Effector memory CD8-positive, alpha-beta T cell (primary cell): Measurements from ENCODE around the gene MUC3A.
"Not testable (repeated sequence)": the region's sequence is repeated elsewhere in the genome, so short reads cannot be mapped to it uniquely, and the experiment has no call there.

ENCODE experiments used
- ATAC-seq: fragments of 150-1000 bp; cut with Tn5 transposase; replicated peaks from 2 replicates; pipeline ENCODE4 v1.10.0; 2021; ENCODE audit warnings: mild to moderate bottlenecking, moderate library complexity
- DNase-seq, 3 experiments: peaks; one replicate each; pipeline ENCODE4 v3.0.0; 2021
- H3K27ac Mint-ChIP-seq, 2 donors: one replicate each; pipeline ENCODE4 v1.8.0; 2022; ENCODE audit warnings: mild to moderate bottlenecking in 2 of 2, mixed read lengths in 2 of 2, moderate library complexity in 2 of 2
- H3K27me3 Mint-ChIP-seq, 2 donors: one replicate each; pipeline ENCODE4 v1.8.0; 2022; ENCODE audit warnings: mixed read lengths in 2 of 2
- H3K36me3 Mint-ChIP-seq: one replicate; pipeline ENCODE4 v1.8.0; 2022; ENCODE audit warnings: mild to moderate bottlenecking, moderate library complexity, mixed read lengths; ENCODE audit not compliant: insufficient read depth
- H3K4me1 Mint-ChIP-seq, 2 donors: one replicate each; pipeline ENCODE4 v1.8.0; 2022; ENCODE audit warnings: low read depth in 2 of 2, mixed read lengths in 2 of 2
- H3K4me3 Mint-ChIP-seq, 2 donors: one replicate each; pipeline ENCODE4 v1.8.0; 2022; ENCODE audit warnings: mild to moderate bottlenecking in 2 of 2, mixed read lengths in 2 of 2, moderate library complexity in 2 of 2
- H3K9me3 Mint-ChIP-seq, 2 donors: one replicate each; pipeline ENCODE4 v1.8.0; 2022; ENCODE audit warnings: mixed read lengths in 2 of 2
- total RNA-seq, 9 experiments: gene quantifications; one replicate each; lab custom pipeline; 2026; lab: John Stamatoyannopoulos, UW

Gene MUC3A
- total RNA-seq, result 0 to 0.20 (median 0) reads per million in 9 experiments

GRCh38 chr7:100949227-100949932, at the start of gene MUC3A:
MUC3A (plus strand) TSS chr7:100949534; CDS start chr7:100949625, 91 bp downstream.
- ATAC-seq, result no peak
- no peaks in the 10 kb centered on the region for H3K9me3 Mint-ChIP-seq
- H3K36me3 Mint-ChIP-seq, result no peaks in the 10 kb centered on the region
- H3K27me3 Mint-ChIP-seq, result peaks cover 35 to 37% of the 10 kb centered on the region in 2 donors
- no peak within 1 kb of the TSS for H3K4me3 Mint-ChIP-seq
- H3K4me1 Mint-ChIP-seq, result peaks cover 0 to 2% of the 10 kb centered on the region in 2 donors
- H3K27ac Mint-ChIP-seq, result no peak within 1 kb of the TSS
- DNase-seq, result no peak

- ATAC-seq (no peak), DNase-seq (no peak)
- H3K36me3 Mint-ChIP-seq, result peaks cover 5% of the 10 kb centered on the region
- H3K27ac Mint-ChIP-seq, result no peak overlapping the region
- H3K4me3 Mint-ChIP-seq, result no peak overlapping the region
- peaks cover 32 to 54% of the 10 kb centered on the region in 2 donors for H3K27me3 Mint-ChIP-seq
- H3K4me1 Mint-ChIP-seq, result peaks cover 3 to 6% of the 10 kb centered on the region in 2 donors
- H3K9me3 Mint-ChIP-seq, result no peaks in the 10 kb centered on the region
Observed at GRCh38 chr7:100900978-100901377, 48.4 kb upstream of the MUC3A start.

GRCh38 chr7:100901921-100902332, 47.4 kb upstream of the MUC3A start:
- Mint-ChIP-seq H3K27me3 (peaks cover 28 to 47% of the 10 kb centered on the region in 2 donors), H3K27ac (no peak overlapping the region), H3K4me3 (no peak overlapping the region), H3K4me1 (peaks cover 0 to 2% of the 10 kb centered on the region in 2 donors), H3K9me3 (no peaks in the 10 kb centered on the region), H3K36me3 (no peaks in the 10 kb centered on the region)
- DNase-seq (no peak), ATAC-seq (no peak)

- Mint-ChIP-seq H3K4me1 (no peaks in the 10 kb centered on the region), H3K4me3 (no peak overlapping the region), H3K9me3 (no peaks in the 10 kb centered on the region), H3K27ac (no peak overlapping the region), H3K36me3 (no peaks in the 10 kb centered on the region), H3K27me3 (peaks cover 22 to 41% of the 10 kb centered on the region in 2 donors)
- DNase-seq (no peak), ATAC-seq (no peak)
Observed at GRCh38 chr7:100902638-100903037, 46.7 kb upstream of the MUC3A start.

- no peak for DNase-seq
- H3K4me3 Mint-ChIP-seq, result no peak overlapping the region
- no peak overlapping the region for H3K27ac Mint-ChIP-seq
- H3K9me3 Mint-ChIP-seq, result no peaks in the 10 kb centered on the region
- peaks cover 17 to 26% of the 10 kb centered on the region in 2 donors for H3K27me3 Mint-ChIP-seq
- no peaks in the 10 kb centered on the region for H3K36me3 Mint-ChIP-seq
- ATAC-seq, result no peak
- H3K4me1 Mint-ChIP-seq, result no peaks in the 10 kb centered on the region
Observed at GRCh38 chr7:100908512-100908911, 40.8 kb upstream of the MUC3A start.

GRCh38 chr7:100910443-100910842, 38.9 kb upstream of the MUC3A start:
- not testable (repeated sequence) for H3K4me3 Mint-ChIP-seq, H3K27ac Mint-ChIP-seq, DNase-seq, H3K9me3 Mint-ChIP-seq, ATAC-seq, H3K36me3 Mint-ChIP-seq, H3K4me1 Mint-ChIP-seq
- H3K27me3 Mint-ChIP-seq, result peaks cover 29 to 44% of the 10 kb centered on the region in 2 donors

- ATAC-seq, result no peak
- no peaks in the 10 kb centered on the region for H3K9me3 Mint-ChIP-seq
- no peak overlapping the region for H3K27ac Mint-ChIP-seq
- no peak overlapping the region for H3K4me3 Mint-ChIP-seq
- DNase-seq, result no peak
- H3K4me1 Mint-ChIP-seq, result peaks cover 0 to 1% of the 10 kb centered on the region in 2 donors
- H3K27me3 Mint-ChIP-seq, result peaks cover 33 to 51% of the 10 kb centered on the region in 2 donors
- H3K36me3 Mint-ChIP-seq, result no peaks in the 10 kb centered on the region
Observed at GRCh38 chr7:100911484-100911883, 37.9 kb upstream of the MUC3A start.

- Mint-ChIP-seq H3K9me3 (no peaks in the 10 kb centered on the region), H3K4me3 (no peak overlapping the region), H3K36me3 (no peaks in the 10 kb centered on the region), H3K27ac (no peak overlapping the region), H3K4me1 (peaks cover 0 to 1% of the 10 kb centered on the region in 2 donors), H3K27me3 (peaks cover 47 to 62% of the 10 kb centered on the region in 2 donors)
- ATAC-seq (no peak), DNase-seq (no peak)
Observed at GRCh38 chr7:100914208-100914878, 35.0 kb upstream of the MUC3A start.

- peaks cover 53 to 66% of the 10 kb centered on the region in 2 donors for H3K27me3 Mint-ChIP-seq
- H3K27ac Mint-ChIP-seq, result no peak overlapping the region
- no peak overlapping the region for H3K4me3 Mint-ChIP-seq
- peaks cover 0 to 1% of the 10 kb centered on the region in 2 donors for H3K4me1 Mint-ChIP-seq
- ATAC-seq (no peak), DNase-seq (no peak)
- H3K9me3 Mint-ChIP-seq, result no peaks in the 10 kb centered on the region
- no peaks in the 10 kb centered on the region for H3K36me3 Mint-ChIP-seq
Observed at GRCh38 chr7:100914879-100915447, 34.4 kb upstream of the MUC3A start.

GRCh38 chr7:100919335-100919734, 30.0 kb upstream of the MUC3A start:
- not testable (repeated sequence) for H3K9me3 Mint-ChIP-seq, DNase-seq, H3K27ac Mint-ChIP-seq, H3K4me3 Mint-ChIP-seq, H3K36me3 Mint-ChIP-seq, ATAC-seq, H3K4me1 Mint-ChIP-seq
- H3K27me3 Mint-ChIP-seq, result peaks cover 43 to 53% of the 10 kb centered on the region in 2 donors

GRCh38 chr7:100919779-100920437, 29.4 kb upstream of the MUC3A start:
- H3K4me1 Mint-ChIP-seq, result not testable (repeated sequence)

GRCh38 chr7:100921039-100921438, 28.3 kb upstream of the MUC3A start:
- ATAC-seq, result no peak
- H3K36me3 Mint-ChIP-seq, result no peaks in the 10 kb centered on the region
- H3K27ac Mint-ChIP-seq, result no peak overlapping the region
- H3K27me3 Mint-ChIP-seq, result peaks cover 36 to 40% of the 10 kb centered on the region in 2 donors
- no peak overlapping the region for H3K4me3 Mint-ChIP-seq
- H3K9me3 Mint-ChIP-seq, result no peaks in the 10 kb centered on the region
- DNase-seq, result no peak
- peaks cover 0 to 1% of the 10 kb centered on the region in 2 donors for H3K4me1 Mint-ChIP-seq

More at GRCh38 chr7:100919779-100920437, 29.4 kb upstream of the MUC3A start:
- H3K9me3 Mint-ChIP-seq, H3K27ac Mint-ChIP-seq, H3K4me3 Mint-ChIP-seq, ATAC-seq, DNase-seq, H3K36me3 Mint-ChIP-seq: not testable (repeated sequence)
- H3K27me3 Mint-ChIP-seq, result peaks cover 40 to 48% of the 10 kb centered on the region in 2 donors

GRCh38 chr7:100923616-100924015, 25.7 kb upstream of the MUC3A start:
- DNase-seq, H3K4me1 Mint-ChIP-seq, H3K27ac Mint-ChIP-seq, H3K9me3 Mint-ChIP-seq, ATAC-seq, H3K4me3 Mint-ChIP-seq, H3K36me3 Mint-ChIP-seq: not testable (repeated sequence)
- H3K27me3 Mint-ChIP-seq, result peaks cover 20 to 24% of the 10 kb centered on the region in 2 donors
